KMS-11 (cell line): ENCODE measurements around the gene S1PR3.

Source experiments
- H2AFZ ChIP-seq: fragments of 200-600 bp; sonication (generic); 2 replicates; pipeline ENCODE4 v1.6.1; 2016; ENCODE audit warnings: antibody characterized with exemption, mixed run types, low read depth
- H3K27ac ChIP-seq: fragments of 200-600 bp; sonication (generic); 2 replicates; pipeline ENCODE4 v1.6.1; 2016; ENCODE audit warnings: mild to moderate bottlenecking, mixed run types
- H3K27me3 ChIP-seq: fragments of 200-600 bp; sonication (generic); 2 replicates; pipeline ENCODE4 v1.6.1; 2017; ENCODE audit warnings: mild to moderate bottlenecking, low read depth, mixed run types, moderate library complexity; ENCODE audit not compliant: insufficient read depth
- H3K36me3 ChIP-seq: fragments of 200-600 bp; sonication (generic); 2 replicates; pipeline ENCODE4 v1.6.1; 2017; ENCODE audit warnings: mild to moderate bottlenecking, mixed run types; ENCODE audit not compliant: insufficient read depth
- H3K4me1 ChIP-seq: fragments of 200-600 bp; sonication (generic); 2 replicates; pipeline ENCODE4 v1.6.1; 2016; ENCODE audit warnings: mild to moderate bottlenecking, low read depth, mixed run types; ENCODE audit not compliant: poor library complexity, severe bottlenecking
- H3K4me2 ChIP-seq: fragments of 200-600 bp; sonication (generic); 2 replicates; pipeline ENCODE4 v1.7.0; 2016; ENCODE audit warnings: mild to moderate bottlenecking, mixed run types
- H3K4me3 ChIP-seq: fragments of 200-600 bp; sonication (generic); IDR thresholded peaks from 2 replicates; pipeline ENCODE4 v1.6.1; 2017; ENCODE audit warnings: low read depth, low read length, mixed read lengths; ENCODE audit not compliant: insufficient read depth
- H3K79me2 ChIP-seq: fragments of 200-600 bp; sonication (generic); 2 replicates; pipeline ENCODE4 v1.6.1; 2016; ENCODE audit warnings: low read depth, mixed run types; ENCODE audit not compliant: insufficient read depth
- H3K9ac ChIP-seq: fragments of 200-600 bp; sonication (generic); 2 replicates; pipeline ENCODE4 v1.6.1; 2016; ENCODE audit warnings: mild to moderate bottlenecking, mixed run types
- H4K20me1 ChIP-seq: fragments of 200-600 bp; sonication (generic); 2 replicates; pipeline ENCODE4 v1.6.1; 2016; ENCODE audit warnings: mild to moderate bottlenecking, mixed run types; ENCODE audit not compliant: insufficient read depth
- TF ChIP-seq, protein P1 (sequence below): fragments of 200-600 bp; sonication (generic); conservative IDR thresholded peaks from 2 replicates; pipeline ENCODE4 v1.6.1; 2017; ENCODE audit warnings: low read depth, mild to moderate bottlenecking, antibody characterized with exemption, low read length, moderate library complexity, mixed read lengths

Gene S1PR3

DNA sequence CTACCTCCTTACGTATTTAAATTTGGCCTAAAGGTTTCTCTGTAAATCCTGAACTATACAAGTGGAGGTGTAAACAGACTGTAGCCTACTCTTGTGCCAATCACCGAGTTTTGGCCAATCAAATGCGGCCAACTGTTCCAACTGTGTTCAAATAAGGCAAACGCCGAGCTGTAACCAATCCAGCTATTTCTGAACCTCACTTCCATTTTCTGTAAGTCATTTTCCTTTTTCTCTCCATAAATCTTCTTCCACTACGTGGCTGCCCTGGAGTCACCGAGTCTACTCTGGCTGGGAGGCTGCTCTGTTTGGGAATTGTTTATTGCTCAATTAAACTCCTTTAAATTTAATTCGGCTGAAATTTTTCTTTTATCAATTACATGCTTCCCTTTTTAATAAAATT lies 58.4 kb downstream of the S1PR3 start:
- Histone ChIP-seq H2AFZ (no peak overlapping the region), H3K4me1 (no peaks in the 10 kb centered on the region), H3K9ac (no peak overlapping the region), H3K4me3 (no peak overlapping the region), H4K20me1 (no peaks in the 10 kb centered on the region), H3K79me2 (no peaks in the 10 kb centered on the region), H3K27me3 (no peaks in the 10 kb centered on the region), H3K4me2 (no peak overlapping the region), H3K36me3 (no peaks in the 10 kb centered on the region), H3K27ac (no peak overlapping the region)
- TF ChIP-seq, protein P1, sequence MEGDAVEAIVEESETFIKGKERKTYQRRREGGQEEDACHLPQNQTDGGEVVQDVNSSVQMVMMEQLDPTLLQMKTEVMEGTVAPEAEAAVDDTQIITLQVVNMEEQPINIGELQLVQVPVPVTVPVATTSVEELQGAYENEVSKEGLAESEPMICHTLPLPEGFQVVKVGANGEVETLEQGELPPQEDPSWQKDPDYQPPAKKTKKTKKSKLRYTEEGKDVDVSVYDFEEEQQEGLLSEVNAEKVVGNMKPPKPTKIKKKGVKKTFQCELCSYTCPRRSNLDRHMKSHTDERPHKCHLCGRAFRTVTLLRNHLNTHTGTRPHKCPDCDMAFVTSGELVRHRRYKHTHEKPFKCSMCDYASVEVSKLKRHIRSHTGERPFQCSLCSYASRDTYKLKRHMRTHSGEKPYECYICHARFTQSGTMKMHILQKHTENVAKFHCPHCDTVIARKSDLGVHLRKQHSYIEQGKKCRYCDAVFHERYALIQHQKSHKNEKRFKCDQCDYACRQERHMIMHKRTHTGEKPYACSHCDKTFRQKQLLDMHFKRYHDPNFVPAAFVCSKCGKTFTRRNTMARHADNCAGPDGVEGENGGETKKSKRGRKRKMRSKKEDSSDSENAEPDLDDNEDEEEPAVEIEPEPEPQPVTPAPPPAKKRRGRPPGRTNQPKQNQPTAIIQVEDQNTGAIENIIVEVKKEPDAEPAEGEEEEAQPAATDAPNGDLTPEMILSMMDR, result no peak

DNA sequence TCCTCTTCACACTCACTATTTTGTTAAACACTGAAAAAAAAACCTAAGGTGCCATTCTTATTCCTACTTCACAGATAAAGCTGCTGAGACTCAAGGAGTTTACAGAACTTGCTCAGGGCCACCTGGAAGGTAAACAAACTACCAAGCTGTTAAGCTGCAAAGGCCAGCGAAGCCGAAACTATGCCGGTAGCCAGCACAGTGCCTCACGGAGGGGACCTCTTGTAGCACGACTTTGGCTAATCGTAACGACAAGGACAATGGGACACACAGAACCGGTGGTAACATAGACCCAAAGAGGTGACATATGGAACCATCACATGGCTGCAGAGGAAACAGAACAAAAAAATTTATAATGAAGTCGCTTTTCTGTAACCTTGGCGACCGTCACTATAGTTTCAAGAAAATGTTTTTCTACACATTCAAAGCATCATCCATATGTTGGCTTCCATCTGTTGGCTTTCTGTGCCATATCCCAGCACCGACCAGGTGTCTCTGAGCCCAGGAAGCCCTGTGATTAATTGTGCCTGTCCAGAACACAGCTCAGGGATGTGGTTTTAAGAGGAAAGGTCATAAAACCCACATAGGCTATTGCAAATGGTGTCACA lies 60.3 kb downstream of the S1PR3 start:
- Histone ChIP-seq H3K4me1 (no peaks in the 10 kb centered on the region), H3K4me3 (no peak overlapping the region)
- TF ChIP-seq, protein P1, result no peak

DNA sequence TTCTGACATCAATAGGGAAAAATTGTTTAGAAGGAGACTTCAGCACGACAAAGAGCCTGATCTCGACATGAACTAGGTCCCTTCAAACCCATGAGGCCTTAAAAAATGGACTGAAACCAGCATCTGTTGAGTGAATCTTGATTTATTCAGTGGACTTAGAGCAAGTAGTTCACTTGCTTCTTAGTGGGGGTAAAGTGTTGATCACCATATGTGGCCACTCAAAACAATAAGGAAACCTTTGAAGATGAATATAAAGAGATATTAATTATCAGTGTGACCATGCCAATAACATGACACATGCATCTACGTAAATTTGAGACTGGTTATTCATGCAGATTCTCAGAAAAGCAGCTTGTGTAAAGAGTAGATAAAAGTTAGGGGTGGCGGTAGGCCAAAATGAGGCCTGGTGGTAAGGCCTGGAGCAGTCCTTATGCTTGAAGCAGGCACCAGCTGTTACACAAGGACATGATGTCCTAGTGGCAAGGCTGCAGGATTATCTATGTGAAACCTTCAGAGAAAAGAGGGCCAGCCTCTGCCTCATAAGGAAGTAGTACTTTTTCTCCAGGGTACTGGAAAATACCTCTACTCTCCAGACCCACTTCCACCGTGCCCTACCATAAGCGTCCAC lies 61.3 kb downstream of the S1PR3 start:
- no peaks in the 10 kb centered on the region for H4K20me1 ChIP-seq
- no peak overlapping the region for H2AFZ ChIP-seq
- H3K4me2 ChIP-seq, result no peak overlapping the region
- H3K79me2 ChIP-seq, result no peaks in the 10 kb centered on the region
- H3K27me3 ChIP-seq, result no peaks in the 10 kb centered on the region
- no peak overlapping the region for H3K9ac ChIP-seq
- H3K36me3 ChIP-seq, result no peaks in the 10 kb centered on the region
- H3K4me1 ChIP-seq, result no peaks in the 10 kb centered on the region
- no peak overlapping the region for H3K4me3 ChIP-seq
- H3K27ac ChIP-seq, result no peak overlapping the region
- TF ChIP-seq, protein P1, result no peak

More for the DNA sequence above, 60.3 kb downstream of the S1PR3 start:
- Histone ChIP-seq H4K20me1 (no peaks in the 10 kb centered on the region), H2AFZ (no peak overlapping the region), H3K27me3 (no peaks in the 10 kb centered on the region), H3K27ac (no peak overlapping the region), H3K36me3 (no peaks in the 10 kb centered on the region), H3K79me2 (no peaks in the 10 kb centered on the region), H3K4me2 (no peak overlapping the region), H3K9ac (no peak overlapping the region)

DNA sequence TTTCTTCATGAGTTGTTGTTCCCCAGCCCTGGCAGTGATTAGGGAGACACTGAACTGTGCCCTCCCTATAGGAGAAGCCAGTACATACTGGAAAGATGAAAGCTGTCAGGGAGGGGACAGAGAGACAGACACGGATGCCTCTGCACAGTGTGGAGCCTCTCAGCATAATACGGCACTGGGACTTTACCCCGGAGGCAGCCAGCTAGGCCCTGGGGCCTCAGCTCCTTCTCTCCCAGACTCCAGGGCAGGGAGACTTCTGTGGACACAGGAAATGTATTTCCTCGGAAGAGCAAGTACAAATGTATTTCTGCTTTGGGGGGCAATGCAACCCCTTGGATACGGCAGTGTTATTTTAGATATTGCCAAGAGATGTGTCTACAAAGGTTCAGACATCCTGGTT lies 62.0 kb downstream of the S1PR3 start:
- TF ChIP-seq, protein P1, result no peak
- H3K27ac ChIP-seq, result no peak overlapping the region
- no peaks in the 10 kb centered on the region for H4K20me1 ChIP-seq
- H3K9ac ChIP-seq, result no peak overlapping the region
- H3K4me3 ChIP-seq, result no peak overlapping the region
- no peaks in the 10 kb centered on the region for H3K36me3 ChIP-seq
- H3K79me2 ChIP-seq, result no peaks in the 10 kb centered on the region
- H2AFZ ChIP-seq, result no peak overlapping the region
- H3K4me1 ChIP-seq, result no peaks in the 10 kb centered on the region
- no peak overlapping the region for H3K4me2 ChIP-seq
- no peaks in the 10 kb centered on the region for H3K27me3 ChIP-seq
